GM18519 (cell line): ENCODE measurements around the gene ECE1.

Source experiments
- ATAC-seq: cut with Tn5 transposase; IDR thresholded peaks from one replicate; pipeline ENCODE4 v1.9.1; 2021; ENCODE audit warnings: mild to moderate bottlenecking, moderate library complexity; ENCODE audit not compliant: unreplicated experiment, low FRiP score

The ECE1 gene

GRCh38 chr1:21271550-21271949 lies 18.7 kb downstream of the ECE1 start:
- ATAC-seq = no peak

- ATAC-seq = no peak
These were observed 20.1 kb downstream of the ECE1 start for GRCh38 chr1:21270086-21270689.

- ATAC-seq = no peak
These were observed 20.7 kb downstream of the ECE1 start for GRCh38 chr1:21269461-21270085.

GRCh38 chr1:21268281-21269239 lies 21.7 kb downstream of the ECE1 start:
- ATAC-seq = no peak

- ATAC-seq = no peak
These were observed 22.8 kb downstream of the ECE1 start for GRCh38 chr1:21267191-21268077.

- no peak for ATAC-seq
These were observed 24.0 kb downstream of the ECE1 start for GRCh38 chr1:21266119-21266774.

GRCh38 chr1:21265644-21266043 lies 24.6 kb downstream of the ECE1 start:
- no peak for ATAC-seq

GRCh38 chr1:21264898-21265297 lies 25.4 kb downstream of the ECE1 start:
- no peak for ATAC-seq

- ATAC-seq = no peak
These were observed 26.5 kb downstream of the ECE1 start for GRCh38 chr1:21263653-21264225.

GRCh38 chr1:21263052-21263429 lies 27.2 kb downstream of the ECE1 start:
- ATAC-seq = no peak

- no peak for ATAC-seq
These were observed 27.8 kb downstream of the ECE1 start for GRCh38 chr1:21262293-21263051.

GRCh38 chr1:21261551-21262292 lies 28.5 kb downstream of the ECE1 start:
- ATAC-seq = no peak

GRCh38 chr1:21260405-21261125 lies 29.7 kb downstream of the ECE1 start:
- ATAC-seq = no peak

- no peak for ATAC-seq
These were observed 30.8 kb downstream of the ECE1 start for GRCh38 chr1:21259316-21260076.

- no peak for ATAC-seq
These were observed 31.7 kb downstream of the ECE1 start for GRCh38 chr1:21258331-21259134.
